PFSK-1 (cell line): ENCODE measurements around the gene MZB1.

Source experiments
- FOXP2 ChIP-seq: optimal IDR thresholded peaks from 2 replicates; pipeline ENCODE3; 2011; ENCODE audit warnings: borderline replicate concordance, control low read depth, inconsistent platforms; ENCODE audit not compliant: insufficient read depth; ENCODE audit errors: extremely low read length, extremely low read depth
- POLR2AphosphoS5 ChIP-seq: IDR thresholded peaks from 2 replicates; pipeline ENCODE4 v1.6.1; 2012; ENCODE audit warnings: low read depth, mild to moderate bottlenecking, control low read depth, low read length, moderate library complexity
- REST ChIP-seq, 2 experiments: IDR thresholded peaks; 2 replicates each; pipeline versions ENCODE4 v1.6.1 to v1.8.0; 2011 to 2012; ENCODE audit warnings: low read depth in 2 of 2, low read length in 2 of 2, control low read depth in 1 of 2, inconsistent platforms in 1 of 2, mild to moderate bottlenecking in 1 of 2, moderate library complexity in 1 of 2; ENCODE audit not compliant: insufficient read depth in 1 of 2
- SIN3A ChIP-seq: IDR thresholded peaks from 2 replicates; pipeline ENCODE4 v1.6.1; 2012; ENCODE audit warnings: mild to moderate bottlenecking, low read length, moderate library complexity, borderline replicate concordance; ENCODE audit not compliant: insufficient read depth
- TAF1 ChIP-seq: IDR thresholded peaks from 2 replicates; pipeline ENCODE4 v1.6.1; 2012; ENCODE audit warnings: low read length, control low read depth, borderline replicate concordance; ENCODE audit not compliant: insufficient read depth

Gene MZB1

GRCh38 chr5:139419226-139420192, 29.8 kb upstream of the MZB1 start:
- TF ChIP-seq SIN3A (no peak), TAF1 (no peak), POLR2AphosphoS5 (no peak), REST (IDR thresholded peaks at IDR 0.05; ENCODE audit: insufficient read depth in 1 of 2, low read depth in 2 of 2, low read length in 2 of 2) (no peak), FOXP2 (no peak)

- TF ChIP-seq SIN3A (no peak), POLR2AphosphoS5 (no peak), FOXP2 (no peak), REST (IDR thresholded peaks at IDR 0.05; ENCODE audit: insufficient read depth in 1 of 2, low read depth in 2 of 2, low read length in 2 of 2) (no peak), TAF1 (no peak)
Observed at GRCh38 chr5:139418793-139419192, 29.1 kb upstream of the MZB1 start.

GRCh38 chr5:139417214-139417613, 27.5 kb upstream of the MZB1 start:
- TF ChIP-seq REST (IDR thresholded peaks at IDR 0.05; ENCODE audit: insufficient read depth in 1 of 2, low read depth in 2 of 2, low read length in 2 of 2) = no peak
- TF ChIP-seq FOXP2 = no peak
- TF ChIP-seq POLR2AphosphoS5 = no peak
- TF ChIP-seq SIN3A = no peak
- no peak for TF ChIP-seq TAF1

- TF ChIP-seq FOXP2 (no peak), SIN3A (no peak), TAF1 (no peak), POLR2AphosphoS5 (no peak), REST (IDR thresholded peaks at IDR 0.05; ENCODE audit: insufficient read depth in 1 of 2, low read depth in 2 of 2, low read length in 2 of 2) (no peak)
Observed at GRCh38 chr5:139416651-139417050, 26.9 kb upstream of the MZB1 start.

- TF ChIP-seq POLR2AphosphoS5 = no peak
Observed at GRCh38 chr5:139415869-139416268, 26.2 kb upstream of the MZB1 start.
